Endothelial cell of umbilical vein (primary cell): ENCODE measurements around the gene CRYBA4. TPM values are rescaled to one million over a fixed set of nuclear protein-coding genes. Genes with fewer than 3 reads are reported as not detected.

Experiments
- BruUV-seq: library from RNA; stranded (reverse); fragments of 400-500 nt; replicated peaks from 2 replicates; lab custom pipeline; 2021; lab: Mats Ljungman, UMichigan
- CTCF ChIA-PET: fragments of 300-600, 350-600 bp; sonication (Branson Sonifier 250); formaldehyde crosslinking; loops from one replicate; lab custom pipeline; 2021; ENCODE audit warnings: antibody characterized with exemption, inconsistent platforms; lab: Charles Lee
- POLR2A ChIA-PET: fragments of 300-600, 350-600 bp; sonication (Branson Sonifier 250); formaldehyde crosslinking; loops from one replicate; lab custom pipeline; 2021; ENCODE audit warnings: antibody characterized with exemption, inconsistent platforms; lab: Charles Lee
- DNase-seq: peaks from one replicate; pipeline ENCODE4 v3.0.0-alpha.2; 2011; ENCODE audit warnings: low read depth, low spot score
- FAIRE-seq: peaks from 2 replicates; lab custom pipeline; 2011; peaks lifted over from hg19 to GRCh38; lab: Jason Lieb, UNC
- H2AFZ ChIP-seq: 2 replicates; pipeline ENCODE4 v1.6.0; 2012; ENCODE audit warnings: low read depth, low read length, control low read depth, inconsistent platforms
- H3K27ac ChIP-seq: 2 replicates; pipeline ENCODE4 v1.5.1; 2011; ENCODE audit warnings: low read depth, mild to moderate bottlenecking, control low read depth, low read length, moderate library complexity; ENCODE audit not compliant: insufficient read depth
- H3K27me3 ChIP-seq, 2 experiments: 2 replicates each; pipeline versions ENCODE4 v1.6.0 to v1.6.1; 2011; ENCODE audit warnings: low read length in 2 of 2, mixed read lengths in 1 of 2; ENCODE audit not compliant: control insufficient read depth in 2 of 2, insufficient read depth in 2 of 2
- H3K36me3 ChIP-seq, 2 experiments: 2 replicates in 1 of 2; 3 replicates in 1 of 2; pipeline ENCODE4 v1.5.1; 2011; ENCODE audit warnings: low read length in 2 of 2, mild to moderate bottlenecking in 1 of 2, moderate library complexity in 1 of 2; ENCODE audit not compliant: control insufficient read depth in 2 of 2, insufficient read depth in 2 of 2; ENCODE audit errors: extremely low read depth in 1 of 2
- H3K4me1 ChIP-seq: 3 replicates; pipeline ENCODE4 v1.5.1; 2011; ENCODE audit warnings: mild to moderate bottlenecking, low read length; ENCODE audit not compliant: control insufficient read depth, insufficient read depth; ENCODE audit errors: extremely low read depth
- H3K4me2 ChIP-seq: 2 replicates; pipeline ENCODE4 v1.6.1; 2011; ENCODE audit warnings: low read length, control low read depth, mixed read lengths; ENCODE audit not compliant: insufficient read depth
- H3K4me3 ChIP-seq, 3 experiments: fragments of 200-600 bp in 1 of 3; sonication (generic), shearing (Covaris generic) in 1 of 3; replicated peaks in 1 of 3; 2 replicates each; pipeline ENCODE4 v1.5.1; 2011 to 2016; ENCODE audit warnings: control low read depth in 3 of 3, low read length in 3 of 3, mild to moderate bottlenecking in 2 of 3, inconsistent platforms in 1 of 3, low read depth in 1 of 3, moderate library complexity in 1 of 3; ENCODE audit not compliant: insufficient read depth in 1 of 3
- H3K79me2 ChIP-seq: 2 replicates; pipeline ENCODE4 v1.6.0; 2012; ENCODE audit warnings: low read length, inconsistent platforms; ENCODE audit not compliant: control insufficient read depth, insufficient read depth
- H3K9ac ChIP-seq: replicated peaks from 2 replicates; pipeline ENCODE3; 2011; ENCODE audit warnings: low read length, control low read depth; ENCODE audit not compliant: insufficient read depth; ENCODE audit errors: extremely low read depth
- H3K9me1 ChIP-seq: replicated peaks from 3 replicates; pipeline ENCODE4 v1.6.0; 2011; ENCODE audit warnings: mild to moderate bottlenecking, low read length; ENCODE audit not compliant: control insufficient read depth, insufficient read depth; ENCODE audit errors: extremely low read depth
- H3K9me3 ChIP-seq: replicated peaks from 2 replicates; pipeline ENCODE4 v1.5.1; 2012; ENCODE audit warnings: low read length, inconsistent platforms; ENCODE audit not compliant: control insufficient read depth, insufficient read depth
- H4K20me1 ChIP-seq: replicated peaks from 2 replicates; pipeline ENCODE3; 2011; ENCODE audit warnings: mild to moderate bottlenecking, low read length; ENCODE audit not compliant: control insufficient read depth, insufficient read depth; ENCODE audit errors: extremely low read depth
- CTCF ChIP-seq, 2 donors: IDR thresholded peaks; 1 replicate in 1 of 2; 2 replicates in 1 of 2; pipeline ENCODE4 v1.5.1; 2011; ENCODE audit warnings: low read length in 2 of 2, mild to moderate bottlenecking in 2 of 2, moderate library complexity in 2 of 2, control low read depth in 1 of 2, inconsistent platforms in 1 of 2, low read depth in 1 of 2; ENCODE audit not compliant: insufficient read depth in 1 of 2; ENCODE audit errors: extremely low read depth in 1 of 2
- EZH2 ChIP-seq: IDR thresholded peaks from 2 replicates; pipeline ENCODE4 v1.6.1; 2012; ENCODE audit warnings: borderline replicate concordance, low read depth, mild to moderate bottlenecking, moderate library complexity, low read length, inconsistent platforms; ENCODE audit not compliant: severe bottlenecking
- FOS ChIP-seq: IDR thresholded peaks from 2 replicates; pipeline ENCODE4 v1.6.1; 2011; ENCODE audit warnings: mild to moderate bottlenecking, low read length, moderate library complexity, borderline replicate concordance; ENCODE audit not compliant: insufficient read depth
- GATA2 ChIP-seq: IDR thresholded peaks from 2 replicates; pipeline ENCODE4 v1.7.0; 2011; ENCODE audit warnings: low read depth, mild to moderate bottlenecking, moderate library complexity, mixed read lengths, low read length; ENCODE audit not compliant: insufficient read length, insufficient read depth
- JUN ChIP-seq: IDR thresholded peaks from 2 replicates; pipeline ENCODE4 v1.6.1; 2011; ENCODE audit warnings: borderline replicate concordance, low read depth; ENCODE audit not compliant: insufficient read length, insufficient read depth
- MAX ChIP-seq: IDR thresholded peaks from 2 replicates; pipeline ENCODE4 v1.6.1; 2011; ENCODE audit not compliant: insufficient read depth, insufficient read length
- MYC ChIP-seq: IDR thresholded peaks from one replicate; pipeline ENCODE4 v1.6.1; 2011; ENCODE audit warnings: mild to moderate bottlenecking, low read depth, low read length
- POLR2A ChIP-seq: IDR thresholded peaks from 2 replicates; pipeline ENCODE4 v1.6.1; 2012; ENCODE audit warnings: low read depth, mild to moderate bottlenecking, control low read depth, low read length
- POLR2AphosphoS5 ChIP-seq: IDR thresholded peaks from 2 replicates; pipeline ENCODE4 v1.6.1; 2012; ENCODE audit warnings: low read depth, mild to moderate bottlenecking, control low read depth, low read length, moderate library complexity; ENCODE audit not compliant: insufficient read depth
- dilution Hi-C: fragments of 300-500 bp; cut with MboI; formaldehyde crosslinking; loops from one replicate; pipeline ENCODE4 v1.15.0; 2019; ENCODE audit warnings: low sequenced_read_pairs; ENCODE audit not compliant: extremely low pct_ligation_motif_present
- intact Hi-C: fragments of 100-400 bp; cut with micrococcal nuclease; formaldehyde crosslinking; loops from one replicate; pipeline ENCODE4 v1.10.0; 2022
- polyA plus RNA-seq, 4 experiments: library from polyadenylated mRNA; depleted of rRNA in 3 of 4; stranded (reverse) in 3 of 4; unstranded in 1 of 4; fragments of >200 nt; gene quantifications; 2 replicates each; pipeline versions ENCODE4 v1.2.1 to v1.2.3, GENCODE V29; 2011 to 2012; ENCODE audit warnings: missing spikeins in 1 of 4
- total RNA-seq: library from RNA; stranded (reverse); gene quantifications from 2 replicates; pipeline ENCODE4 v1.2.3, GENCODE V29; 2021

CRYBA4 gene
- total and polyA plus RNA-seq, 2 donors (not counting 3 experiments of a cell fraction or from before 2014, with no cell fraction given) = not detected

GRCh38 chr22:26616650-26617049 lies 5.1 kb upstream of the CRYBA4 start:
- H3K9me1 ChIP-seq = no peaks in the 10 kb centered on the region
- CTCF ChIA-PET = interaction anchor here (0.9 to 1.2 kb wide), 2 partner anchors 13 to 17 kb away, joined by 3 read pairs; no protein-coding TSS in a partner anchor
- intact Hi-C loops = no loop called here
- no peak for TF ChIP-seq POLR2A
- TF ChIP-seq JUN = no peak
- no peak for TF ChIP-seq CTCF (IDR thresholded peaks at IDR 0.05; ENCODE audit: extremely low read depth in 1 of 2, insufficient read depth in 1 of 2, low read depth in 1 of 2, low read length in 2 of 2)
- no peak for TF ChIP-seq MYC
- no peak for TF ChIP-seq POLR2AphosphoS5
- no peak for TF ChIP-seq FOS
- TF ChIP-seq MAX = no peak
- no peak for TF ChIP-seq GATA2
- no peak for TF ChIP-seq EZH2
- no peaks in the 10 kb centered on the region for H3K9me3 ChIP-seq
- H3K4me3 ChIP-seq = no peak overlapping the region
- H4K20me1 ChIP-seq = no peaks in the 10 kb centered on the region
- peaks cover 3 to 17% of the 10 kb centered on the region in 2 experiments for H3K27me3 ChIP-seq
- no peak for DNase-seq
- no peak overlapping the region for H3K27ac ChIP-seq
- H3K9ac ChIP-seq = no peak overlapping the region
- H2AFZ ChIP-seq = no peak overlapping the region
- H3K4me2 ChIP-seq = no peak overlapping the region
- no peak for FAIRE-seq
- BruUV-seq = no TSS peak
- H3K79me2 ChIP-seq = no peaks in the 10 kb centered on the region
- H3K36me3 ChIP-seq = no peaks in the 10 kb centered on the region
- no peaks in the 10 kb centered on the region for H3K4me1 ChIP-seq
- dilution Hi-C loops = no loop called here
- POLR2A ChIA-PET = no interaction called here
